ENCODE data around the gene RNF113B. TPM values are rescaled to one million over a fixed set of nuclear protein-coding genes. Genes with fewer than 3 reads are reported as not detected.
A peak's percentile ranks its signal among the peaks of the same experiment; 100 is the strongest.

RNF113B gene
- total RNA-seq (ENCODE audit: insufficient read depth, low replicate concordance): not detected

DNA sequence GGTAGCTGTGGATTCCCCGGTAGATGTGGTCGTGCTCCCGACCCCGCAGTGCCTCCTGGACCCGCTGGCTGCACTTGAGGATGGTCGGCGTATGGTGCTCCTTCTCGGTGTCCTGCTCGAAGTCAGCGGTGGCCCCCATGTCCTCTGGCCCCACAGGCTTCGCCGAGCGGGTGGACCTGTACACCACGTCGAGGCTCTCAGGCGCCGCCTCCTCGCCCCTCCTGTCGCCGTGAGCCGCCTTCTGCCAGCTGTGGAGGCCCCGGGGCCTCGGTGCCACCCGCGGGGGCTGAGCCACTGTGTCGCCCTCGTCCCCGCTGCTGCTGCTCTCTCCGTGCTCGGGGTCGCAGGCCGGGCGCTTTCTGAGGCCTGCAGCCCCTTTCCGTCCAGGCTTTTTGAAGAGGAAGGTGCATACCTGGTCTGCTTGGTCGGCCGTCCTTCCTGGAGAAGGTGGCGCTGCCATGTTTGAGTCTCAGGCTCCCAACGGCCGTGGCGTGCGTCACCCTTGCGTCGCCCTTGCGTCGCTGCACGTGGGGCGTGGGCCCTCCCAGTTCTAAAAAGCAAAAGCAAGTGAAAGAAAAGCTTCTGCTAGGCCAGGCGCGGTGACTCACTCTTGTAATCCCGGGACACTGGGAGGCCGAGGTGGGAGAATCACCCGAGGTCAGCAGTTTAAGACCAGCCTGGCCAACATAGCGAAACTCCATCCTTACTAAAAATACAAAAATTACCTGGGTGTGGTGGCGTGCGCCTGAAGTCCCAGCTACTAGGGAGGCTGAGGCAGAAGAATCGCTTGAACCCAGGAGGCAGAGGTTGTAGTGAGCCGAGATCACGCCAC, at the start of gene RNF113B:
RNF113B (minus strand) TSS at position 493 of the 832 bp plus-strand sequence; CDS start at position 460, 33 bp downstream.
- no peak for DNase-seq (ENCODE audit: low spot score)

DNA sequence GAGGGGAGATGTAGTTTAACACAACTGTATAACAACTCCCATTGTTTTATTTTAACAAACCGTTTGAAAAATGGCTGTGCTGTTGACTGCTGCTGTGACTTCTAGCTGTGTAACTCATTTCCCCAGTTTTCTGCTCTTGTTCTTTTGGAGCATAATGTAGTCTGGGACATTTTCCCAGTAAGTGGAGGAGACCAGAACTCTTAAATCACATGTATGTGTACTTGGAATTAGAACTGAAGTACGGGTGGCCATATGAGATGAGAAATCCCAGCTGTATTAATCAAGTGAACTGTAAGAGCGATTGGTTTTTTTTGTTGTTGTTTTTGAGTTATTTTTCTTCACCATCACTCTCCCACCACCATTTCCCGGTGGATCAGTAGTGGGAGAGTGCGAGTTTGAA, 49.4 kb upstream of the RNF113B start:
- DNase-seq (ENCODE audit: low spot score): no peak

DNA sequence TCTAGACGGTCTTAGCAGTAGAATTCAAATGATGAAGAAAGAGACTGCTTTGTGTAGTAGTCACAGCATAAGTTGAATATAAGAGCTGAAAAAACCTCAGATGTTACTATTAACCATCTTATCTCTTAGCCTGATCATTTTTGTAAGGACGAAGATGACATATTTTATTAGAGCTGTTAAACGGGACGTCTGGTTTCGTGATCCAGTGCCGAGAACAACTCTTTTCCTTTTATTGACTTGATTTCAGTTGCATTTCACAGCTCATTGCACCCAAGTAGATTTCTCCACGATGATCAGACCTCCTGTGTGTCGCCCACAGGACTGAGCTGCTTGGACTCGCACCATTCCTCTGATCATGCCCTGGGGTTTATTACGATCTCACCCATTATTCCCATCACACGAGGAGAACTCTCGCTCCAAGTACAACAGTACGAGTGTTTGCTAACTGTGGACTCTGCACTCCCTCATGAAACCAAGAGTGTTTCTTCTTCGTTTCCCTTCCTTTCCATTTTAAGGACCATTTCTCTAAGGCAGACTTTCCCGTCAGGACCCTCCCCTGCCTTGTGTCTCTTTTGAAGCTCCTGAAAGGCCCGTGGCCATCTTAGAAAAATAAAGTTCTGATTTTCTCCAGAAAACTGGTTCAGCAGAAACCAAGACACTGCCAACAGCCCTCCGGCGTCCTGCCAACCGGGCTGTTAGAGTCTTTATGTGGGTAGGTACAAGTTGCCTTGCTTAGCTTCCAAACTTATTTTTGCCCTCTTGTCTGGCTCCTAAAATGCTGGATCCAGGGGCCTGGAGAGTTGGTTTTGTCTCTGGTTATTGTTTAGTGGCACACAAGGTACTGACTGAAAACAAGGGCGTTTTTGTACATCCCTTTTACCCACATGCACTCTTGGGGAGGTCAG, 48.2 kb upstream of the RNF113B start:
- no peak for DNase-seq (ENCODE audit: low spot score)

DNA sequence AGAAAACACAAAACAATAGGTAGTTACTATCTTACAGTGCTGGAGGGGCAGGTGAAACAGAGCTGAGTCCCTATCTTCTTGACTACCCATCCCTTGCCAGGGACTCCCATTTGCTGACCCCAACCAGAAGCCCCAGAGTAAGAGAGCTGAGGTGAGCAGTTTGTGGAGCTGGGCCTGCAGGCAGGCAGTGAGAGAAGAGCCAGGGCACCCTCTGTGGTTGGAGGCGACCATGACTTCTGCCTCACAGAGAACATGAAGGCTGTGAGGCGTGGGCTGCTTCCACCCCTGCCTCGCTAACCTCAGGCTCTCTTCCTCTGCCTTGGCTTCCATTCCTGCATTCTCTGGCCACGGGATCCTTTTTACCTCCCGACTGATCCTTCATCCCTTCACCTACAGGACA, 47.5 kb upstream of the RNF113B start:
- no peak for DNase-seq (ENCODE audit: low spot score)

DNA sequence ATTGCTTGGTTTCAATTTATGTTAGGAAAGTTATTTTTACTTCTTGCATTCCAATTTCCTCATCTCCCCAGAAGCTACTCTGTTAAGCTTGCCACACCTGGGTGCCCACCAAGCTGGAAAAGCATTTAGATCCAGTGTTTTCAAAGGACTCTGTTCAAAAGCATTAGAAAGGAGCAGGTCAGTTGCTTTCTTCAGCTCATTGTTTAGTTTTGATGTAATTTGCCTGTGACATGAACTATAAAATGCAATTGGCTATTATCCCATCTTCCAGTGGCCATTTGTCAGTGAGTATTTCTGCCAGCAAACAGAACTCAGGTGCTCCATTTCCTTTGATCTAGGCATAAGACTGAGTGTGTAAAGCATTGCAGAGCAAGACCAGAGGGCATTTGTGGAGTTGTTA, 46.7 kb upstream of the RNF113B start:
- DNase-seq (ENCODE audit: low spot score): no peak

DNA sequence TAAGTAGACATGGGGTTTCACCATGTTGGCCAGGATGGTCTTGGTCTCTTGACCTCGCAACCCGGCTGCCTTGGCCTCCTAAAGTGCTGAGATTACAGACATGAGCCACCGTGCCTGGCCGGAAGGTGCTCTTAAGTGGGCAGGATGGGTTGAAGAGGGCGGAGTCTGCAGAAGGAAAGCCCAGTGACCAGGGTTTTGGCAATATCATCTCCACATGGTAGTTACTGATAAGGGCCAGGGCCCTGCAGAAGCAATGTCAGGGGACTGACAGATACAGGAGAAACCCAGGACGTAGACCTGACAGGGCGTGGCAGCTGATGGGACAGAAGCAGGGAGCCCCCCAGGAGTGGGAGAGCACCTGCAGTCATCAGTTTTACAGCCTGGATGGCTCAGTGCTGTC, 45.7 kb upstream of the RNF113B start:
- no peak for DNase-seq (ENCODE audit: low spot score)

DNA sequence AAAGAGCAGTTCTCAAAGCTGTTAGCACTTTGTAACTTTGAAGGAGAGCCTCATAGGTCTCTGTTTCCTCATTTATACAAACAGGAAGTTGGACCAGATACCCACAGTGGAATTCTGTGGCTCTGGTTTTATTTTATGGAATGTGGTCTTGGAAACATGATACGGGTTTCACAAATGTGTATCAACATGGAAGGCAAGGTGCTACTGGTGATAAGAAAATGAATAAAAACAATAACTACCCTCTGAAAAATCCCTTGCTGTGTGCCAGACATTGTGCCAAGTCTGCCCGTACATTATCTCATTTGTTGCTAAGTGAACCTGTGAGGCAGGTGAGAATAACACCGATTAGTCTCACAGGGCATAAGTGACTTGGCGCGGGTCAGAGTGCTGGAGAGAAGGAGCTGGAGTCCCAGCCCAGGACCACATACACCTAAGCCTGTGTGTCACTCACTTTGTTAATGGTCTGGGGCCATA, 45.0 kb upstream of the RNF113B start:
- DNase-seq (ENCODE audit: low spot score): no peak

DNA sequence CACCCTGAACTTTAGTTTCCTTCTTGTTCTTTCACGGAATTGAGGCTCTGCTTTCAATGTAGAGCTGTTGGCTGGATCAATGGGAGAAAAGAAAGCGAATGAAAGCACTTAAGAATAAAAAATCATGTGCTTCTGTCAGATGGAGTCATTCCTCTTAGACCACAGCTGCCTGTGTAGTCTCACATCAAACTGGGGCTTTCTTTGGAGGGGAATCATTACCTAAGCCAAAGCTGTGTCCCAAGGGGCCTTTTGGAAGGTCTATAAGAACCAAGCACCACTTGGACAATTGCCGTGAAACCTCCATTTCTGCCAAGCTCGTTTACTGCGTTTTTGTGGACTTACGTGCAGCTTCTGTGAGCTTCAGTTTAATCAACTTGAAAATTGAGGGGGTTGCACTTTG, 44.2 kb upstream of the RNF113B start:
- DNase-seq (ENCODE audit: low spot score): peak; percentile 77

DNA sequence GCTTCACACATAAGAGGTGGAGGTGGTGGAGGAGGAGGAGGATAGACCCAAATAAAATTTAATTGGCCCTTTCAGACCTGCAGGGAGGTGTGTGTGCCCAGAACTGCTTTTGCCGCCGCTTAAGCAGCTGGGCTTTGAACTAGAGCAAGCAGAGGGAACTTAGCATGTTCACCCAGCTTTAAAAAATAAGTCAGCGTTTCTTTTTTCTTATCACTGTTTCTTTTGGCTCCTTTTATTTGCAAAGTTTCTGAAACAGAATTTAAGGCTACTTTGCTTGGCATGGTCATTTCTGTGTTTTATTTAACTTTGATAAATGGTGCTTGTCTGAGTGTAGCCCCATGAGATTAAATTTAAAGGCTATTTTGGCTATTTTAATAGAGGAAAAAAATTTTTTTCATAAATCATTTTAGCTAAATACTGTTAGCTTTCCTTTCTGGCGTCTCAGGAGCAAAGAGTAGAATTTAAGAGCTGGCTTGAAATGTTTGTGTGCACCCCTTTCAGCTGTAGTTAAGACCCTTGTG, 43.3 kb upstream of the RNF113B start:
- DNase-seq (ENCODE audit: low spot score): peak; percentile 92

DNA sequence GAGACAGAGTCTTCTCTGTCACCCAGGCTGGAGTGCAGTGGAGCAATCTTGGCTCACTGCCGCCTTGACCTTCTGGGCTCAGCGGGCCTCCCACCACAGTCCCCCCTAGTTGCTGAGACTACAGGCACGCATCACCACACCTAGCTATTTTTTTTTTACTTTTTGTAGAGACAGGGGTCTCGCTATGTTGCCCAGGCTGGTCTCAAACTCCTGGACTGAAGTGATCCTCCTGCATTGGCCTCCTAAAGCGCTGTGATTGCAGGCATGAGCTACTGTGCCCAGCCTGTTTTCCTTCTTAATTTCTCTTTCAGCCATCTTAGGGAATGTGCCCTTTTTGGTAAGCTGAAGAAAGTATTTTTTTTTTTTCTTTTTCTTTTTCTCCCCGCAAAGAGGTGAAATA, 42.6 kb upstream of the RNF113B start:
- no peak for DNase-seq (ENCODE audit: low spot score)

DNA sequence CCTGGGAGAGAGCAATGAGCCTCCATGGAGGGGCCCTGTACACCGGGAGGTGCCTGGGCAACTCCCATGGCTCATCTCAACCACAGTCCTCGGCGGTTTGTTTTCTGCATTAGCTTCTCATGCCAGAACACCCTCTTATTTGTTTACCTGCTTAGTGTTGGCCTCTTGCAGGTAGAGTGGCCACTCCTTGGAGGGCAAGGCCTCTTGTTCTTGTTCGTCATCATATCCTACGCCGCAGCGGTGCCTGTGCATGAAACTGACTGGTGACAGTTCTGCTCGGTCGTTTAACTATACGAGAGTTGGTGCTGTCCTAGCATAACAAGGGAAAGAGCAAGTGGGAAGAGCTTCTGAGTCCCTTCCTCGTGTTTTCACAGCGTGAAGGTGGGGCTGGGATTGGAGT, 40.5 kb upstream of the RNF113B start:
- no peak for DNase-seq (ENCODE audit: low spot score)

DNA sequence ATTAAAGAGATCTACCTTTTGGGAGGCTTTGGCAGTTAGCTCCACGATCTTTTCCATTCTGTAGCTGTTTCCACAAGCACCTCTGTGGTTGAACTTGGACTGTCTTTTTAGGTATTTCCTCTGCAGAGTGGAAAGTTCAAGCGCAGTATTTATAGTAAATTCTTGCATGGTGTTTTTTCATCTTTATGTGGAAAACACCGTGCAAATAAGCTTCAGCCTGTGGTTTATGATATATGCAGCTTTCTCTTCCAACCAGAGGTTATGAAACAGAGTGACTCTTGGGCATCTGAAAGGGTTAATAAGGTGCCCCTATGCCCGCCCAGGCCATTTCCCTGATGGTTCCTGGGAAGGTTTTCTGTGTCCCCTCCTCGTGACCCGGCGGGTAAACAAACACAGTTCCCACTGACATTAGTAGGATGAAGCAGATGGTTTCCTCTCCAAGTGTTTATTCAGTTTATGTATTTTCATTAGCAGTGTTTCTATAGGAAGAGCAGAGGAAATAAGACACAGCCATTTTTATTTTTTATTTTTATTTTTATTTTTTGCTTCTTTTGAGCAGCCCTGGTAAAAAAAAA, 39.7 kb upstream of the RNF113B start:
- no peak for DNase-seq (ENCODE audit: low spot score)

DNA sequence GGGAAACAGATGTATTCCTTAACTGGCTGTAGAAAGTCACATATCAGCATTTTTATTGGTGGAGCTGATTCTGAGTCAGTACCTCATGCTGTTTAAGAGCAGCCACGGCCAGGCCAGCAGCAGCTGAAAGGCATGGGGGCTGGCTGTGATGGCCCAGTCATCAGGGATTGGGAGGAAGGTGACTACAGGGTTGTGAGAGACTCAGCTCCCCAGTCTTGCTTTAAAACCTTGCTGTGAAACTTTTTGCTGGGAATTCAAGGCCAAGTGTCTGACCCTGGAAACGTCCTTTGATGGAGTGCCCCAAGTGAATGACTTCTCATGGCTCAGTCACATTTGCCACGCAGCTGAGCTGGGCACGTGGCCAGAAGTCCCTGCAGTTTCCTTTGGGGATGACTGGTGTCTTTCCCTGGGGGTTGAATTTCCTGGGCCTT, 39.1 kb upstream of the RNF113B start:
- peak; percentile 44 for DNase-seq (ENCODE audit: low spot score)

DNA sequence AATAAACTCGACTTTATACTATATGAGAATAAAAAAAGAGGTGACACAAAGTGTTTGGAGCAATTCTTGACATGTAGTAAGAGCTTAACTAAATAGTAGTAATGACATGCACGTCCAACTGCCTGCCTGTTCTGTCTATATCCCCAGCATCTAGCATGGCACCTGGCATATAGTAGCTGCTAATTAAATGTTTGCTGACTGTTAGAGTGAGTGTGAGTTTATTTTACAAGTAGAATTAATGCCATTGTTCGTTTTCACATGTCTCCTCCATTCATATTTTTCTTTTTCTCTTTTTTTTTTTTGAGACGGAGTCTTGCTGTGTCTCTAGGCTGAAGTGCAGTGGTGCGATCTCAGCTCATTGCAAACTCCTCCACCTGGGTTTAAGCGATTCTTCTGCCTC, 38.4 kb upstream of the RNF113B start:
- no peak for DNase-seq (ENCODE audit: low spot score)

DNA sequence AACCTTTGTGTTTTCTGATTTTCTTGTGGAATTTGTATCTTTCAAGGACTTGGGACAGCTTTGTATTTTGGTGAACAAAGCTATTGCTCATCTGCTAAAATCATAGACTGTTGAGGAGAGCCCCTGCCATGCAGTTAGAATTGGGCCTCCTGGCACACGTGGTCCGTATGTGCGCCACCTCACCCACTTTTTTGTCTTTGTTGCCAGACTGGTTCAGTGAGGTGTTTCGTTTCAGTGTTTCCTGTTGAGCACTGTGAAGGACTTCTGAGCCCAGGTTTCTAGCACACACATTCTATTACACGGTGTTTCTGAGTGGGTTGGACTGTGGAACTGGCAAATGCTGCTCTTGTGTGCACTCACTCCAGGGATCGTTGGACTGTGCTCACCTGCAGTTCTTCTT, 37.6 kb upstream of the RNF113B start:
- peak; percentile 61 for DNase-seq (ENCODE audit: low spot score)

DNA sequence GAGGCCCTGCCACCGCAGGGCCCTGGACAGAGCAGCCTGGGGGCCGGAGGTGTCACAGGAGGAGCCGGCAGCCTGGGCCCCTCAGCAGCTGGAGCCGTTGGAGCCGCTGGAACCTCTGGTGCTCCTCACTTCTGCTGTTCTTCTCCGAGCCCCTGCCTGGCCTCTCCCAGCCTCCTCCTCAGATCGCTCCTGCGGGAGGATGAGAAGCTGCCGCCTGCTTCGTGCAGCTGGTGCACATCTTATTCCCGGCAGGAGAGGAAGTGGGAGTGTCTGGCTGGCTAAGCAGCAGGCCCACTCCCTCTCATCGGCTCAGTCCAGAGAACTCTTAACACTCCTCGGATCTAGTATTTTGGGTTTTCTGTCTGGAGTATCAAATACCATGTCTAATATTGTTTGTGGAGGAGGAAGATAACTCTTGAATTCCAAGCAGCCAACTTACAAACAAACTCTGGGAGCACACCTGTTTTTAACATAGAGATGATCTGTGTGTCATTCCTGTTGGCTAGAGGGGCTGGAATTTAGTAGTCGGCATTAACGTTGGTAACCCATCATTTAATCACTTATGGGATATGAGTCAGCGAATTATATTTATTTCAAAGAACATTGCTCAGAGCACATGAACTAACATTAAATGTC, 37.1 kb upstream of the RNF113B start:
- peak; percentile 74 for DNase-seq (ENCODE audit: low spot score)

DNA sequence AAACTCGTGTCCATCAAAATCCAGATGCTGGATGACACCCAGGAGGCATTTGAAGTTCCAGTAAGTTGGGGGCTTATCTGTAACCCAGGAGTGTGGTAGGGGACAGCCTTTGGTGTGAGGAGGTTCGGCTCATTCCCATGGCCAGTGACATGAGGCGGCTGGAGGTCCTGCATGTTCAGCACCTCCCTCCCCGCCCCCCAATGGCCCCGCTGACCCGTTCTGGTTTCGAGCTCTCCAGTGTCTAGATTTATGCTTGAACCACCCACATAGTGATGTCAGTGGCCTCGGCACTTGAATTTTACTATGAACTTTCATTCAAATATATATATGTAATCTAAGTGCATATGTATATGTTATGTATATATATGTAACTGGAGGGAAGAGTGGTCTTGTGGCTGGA, 36.3 kb upstream of the RNF113B start:
- no peak for DNase-seq (ENCODE audit: low spot score)

DNA sequence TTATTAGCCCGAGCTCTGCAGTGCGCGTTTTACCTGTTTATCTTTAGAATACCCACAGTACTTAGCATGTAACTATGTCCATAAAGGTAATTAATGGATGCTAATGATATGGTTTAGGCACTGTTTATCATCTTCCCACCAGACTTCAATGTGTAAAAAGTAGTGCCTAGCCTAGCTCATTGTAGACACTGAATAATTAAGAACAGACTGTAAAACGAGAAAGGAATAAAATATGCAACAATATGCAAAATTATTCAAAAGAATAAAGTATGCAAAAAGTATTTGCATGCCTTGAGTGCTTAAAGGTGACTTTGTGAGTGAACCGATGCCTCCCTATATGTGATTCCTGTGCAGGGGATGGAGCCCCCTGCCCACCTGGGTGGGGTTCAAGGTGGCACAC, 35.7 kb upstream of the RNF113B start:
- no peak for DNase-seq (ENCODE audit: low spot score)

DNA sequence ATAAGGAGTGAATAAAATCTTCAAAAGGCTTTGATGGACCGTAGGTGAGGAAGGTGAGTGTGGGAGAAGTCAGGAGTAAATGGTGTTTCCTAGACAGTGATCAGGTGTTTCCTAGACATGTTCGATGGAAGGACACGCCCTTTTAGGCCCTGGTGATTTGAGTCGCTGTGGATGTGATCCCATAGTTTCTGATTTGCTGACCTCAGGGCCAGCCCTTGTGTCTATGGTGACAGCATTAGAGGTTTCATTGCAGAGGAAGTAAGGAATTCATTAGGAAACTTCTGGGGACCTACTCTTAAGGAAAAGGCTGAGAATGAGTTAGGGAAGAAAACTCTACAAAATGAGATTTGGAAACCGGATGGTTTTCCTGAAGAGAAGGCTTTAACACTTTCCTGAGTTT, 31.5 kb upstream of the RNF113B start:
- DNase-seq (ENCODE audit: low spot score): no peak

DNA sequence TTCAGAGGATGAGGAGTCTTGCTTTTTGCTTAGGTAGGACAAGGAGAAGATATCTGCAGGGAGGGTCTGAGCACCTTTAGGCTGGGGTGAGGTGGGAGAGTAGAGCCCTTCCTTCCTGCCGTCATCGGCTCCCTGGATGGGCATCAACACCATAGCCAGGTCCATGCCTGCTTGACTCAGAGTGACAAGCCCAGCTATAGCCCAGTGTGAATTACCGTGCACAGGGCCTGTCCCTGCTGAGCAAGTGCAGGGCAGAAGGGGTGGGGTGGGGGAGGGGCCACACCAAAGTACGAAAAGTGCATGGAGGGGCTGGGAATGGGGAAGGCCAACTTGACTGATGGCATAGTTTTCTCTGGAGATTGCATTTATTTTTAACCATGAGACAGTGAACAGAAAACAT, 30.3 kb upstream of the RNF113B start:
- DNase-seq (ENCODE audit: low spot score): peak; percentile 67

DNA sequence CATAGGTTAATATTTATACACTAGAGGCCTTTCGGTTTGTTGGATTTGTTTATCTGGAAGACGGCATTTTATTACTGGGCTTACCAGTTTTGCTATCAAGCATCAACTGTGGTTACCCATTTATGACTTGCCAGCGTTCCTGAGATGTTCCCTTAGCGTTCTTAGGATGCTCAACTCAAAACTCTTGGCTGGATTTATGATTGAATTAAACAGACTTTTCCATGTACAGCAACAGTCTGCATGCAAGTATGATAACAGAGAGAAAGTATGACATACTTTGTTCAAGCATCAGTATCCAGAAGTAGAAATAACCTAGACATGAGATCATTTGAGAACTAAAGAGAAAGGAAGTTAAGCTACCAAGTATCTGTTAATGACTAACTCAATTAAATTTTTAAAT, 29.9 kb upstream of the RNF113B start:
- DNase-seq (ENCODE audit: low spot score): peak; percentile 97

All from umbilical cord (tissue), 2 donors.